NCI-H82 (cell line): Measurements from ENCODE around the gene FARS2.

Experiments
- DNase-seq: peaks from one replicate; lab custom pipeline; 2025; lab: John Stamatoyannopoulos, UW

The FARS2 gene

DNA sequence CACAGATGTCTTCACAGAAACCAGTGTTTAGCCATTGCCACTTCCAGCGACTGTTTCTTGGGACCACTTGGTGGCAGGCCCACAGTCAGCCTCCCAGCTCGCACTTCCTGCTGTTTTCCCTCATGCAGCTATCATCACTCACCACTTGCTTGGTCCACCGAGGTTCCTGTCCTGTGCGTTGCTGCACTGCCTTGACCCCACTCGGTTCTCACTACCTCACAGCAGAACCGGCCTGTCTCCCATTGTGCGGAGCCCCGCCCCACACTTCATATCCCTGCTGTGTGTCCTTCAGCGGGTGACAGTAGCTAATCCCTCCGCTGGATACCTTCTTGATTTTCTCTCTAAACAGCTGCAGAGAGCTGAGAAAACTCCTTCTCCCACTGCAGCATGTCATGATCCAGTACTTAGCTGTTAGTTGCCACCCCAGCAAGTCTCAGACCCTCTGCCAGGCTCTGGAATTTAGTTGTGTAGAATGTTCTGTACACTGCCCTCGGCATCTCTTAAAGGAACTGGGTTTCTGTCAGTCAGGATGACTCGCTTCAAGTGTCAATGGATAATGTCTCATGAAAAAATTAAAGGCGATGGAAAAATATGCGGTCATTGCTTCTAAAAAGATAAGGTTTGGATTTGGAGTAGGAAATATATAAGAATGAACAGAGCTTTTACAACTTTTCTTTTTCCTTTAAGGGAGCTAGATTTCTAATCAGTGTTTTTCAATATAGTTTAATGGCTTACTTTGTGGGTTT lies 208.0 kb downstream of the FARS2 start:
- DNase-seq: peak; percentile 78

DNA sequence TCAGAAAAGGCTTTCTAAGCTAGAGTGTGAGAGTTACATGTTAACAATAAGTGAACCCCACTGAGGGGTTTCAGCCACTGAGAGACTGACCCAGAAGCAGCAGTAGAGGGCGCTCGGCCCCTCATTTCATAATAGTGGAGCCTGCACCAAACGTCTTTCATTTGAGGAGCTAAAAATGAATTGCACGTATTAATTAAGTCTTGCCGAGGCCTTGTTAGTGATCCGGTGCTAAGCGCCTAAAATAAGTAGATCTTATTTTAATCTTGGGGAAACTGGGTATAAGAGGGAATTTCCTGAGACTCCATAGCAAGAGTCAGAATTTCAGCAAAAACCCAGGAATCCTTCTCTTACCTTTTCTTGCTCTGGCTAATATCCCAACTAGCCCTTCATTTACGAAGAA lies 209.7 kb downstream of the FARS2 start:
- peak; percentile 94 for DNase-seq

DNA sequence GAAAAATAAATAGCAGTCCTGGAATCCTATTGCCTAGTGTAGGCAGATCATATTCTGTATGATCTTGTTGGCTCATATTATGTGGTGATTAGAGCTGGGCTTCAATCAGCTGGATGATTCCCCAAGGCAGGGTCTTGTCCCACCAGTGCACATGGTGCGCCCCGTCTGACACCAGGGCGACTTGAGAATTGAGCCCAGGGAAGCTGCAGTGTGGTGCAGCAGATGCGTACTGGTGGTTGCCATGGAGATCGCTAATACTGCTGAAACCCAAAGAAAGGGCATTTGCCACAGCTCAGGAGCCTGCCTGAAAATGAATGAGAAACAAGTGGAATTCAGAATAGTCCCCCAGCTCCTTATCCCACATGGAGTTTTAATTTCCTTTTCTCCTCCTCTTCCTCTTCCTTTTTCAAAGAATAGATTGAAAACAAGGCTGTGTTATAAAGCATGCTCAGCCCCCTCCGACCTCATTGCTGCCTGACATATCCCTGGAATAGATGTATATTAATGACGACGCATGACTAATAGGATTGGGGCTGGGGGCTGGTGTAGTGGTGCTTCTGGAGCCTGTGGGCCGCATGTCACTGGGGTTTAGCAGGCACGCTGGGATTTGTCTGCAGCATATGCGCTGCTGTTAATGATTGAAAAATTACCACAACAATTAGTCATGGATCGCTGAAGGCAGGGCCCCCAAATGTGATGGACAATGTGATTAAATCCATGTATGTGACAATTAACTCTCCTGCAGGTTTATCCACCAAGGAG lies 210.5 kb downstream of the FARS2 start:
- peak; percentile 100 for DNase-seq

DNA sequence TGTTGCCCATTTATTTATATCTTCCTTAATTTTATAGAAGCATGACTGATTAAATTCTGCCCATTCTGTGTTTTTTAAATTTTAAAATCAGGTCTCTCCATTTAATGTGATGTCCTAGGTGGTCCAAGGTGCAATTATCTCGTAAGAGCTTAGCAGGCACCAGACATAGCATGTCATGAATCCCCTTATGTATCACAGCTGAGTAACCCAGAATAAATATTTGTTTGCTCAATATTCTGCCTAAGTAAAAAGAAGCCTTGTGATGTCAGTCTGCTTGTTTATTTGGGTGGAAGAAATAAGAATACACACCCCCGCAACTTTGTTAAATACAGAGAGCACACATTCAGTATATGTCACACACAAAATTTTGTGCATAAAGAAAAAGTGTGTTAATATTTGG lies 211.3 kb downstream of the FARS2 start:
- DNase-seq: peak; percentile 81

DNA sequence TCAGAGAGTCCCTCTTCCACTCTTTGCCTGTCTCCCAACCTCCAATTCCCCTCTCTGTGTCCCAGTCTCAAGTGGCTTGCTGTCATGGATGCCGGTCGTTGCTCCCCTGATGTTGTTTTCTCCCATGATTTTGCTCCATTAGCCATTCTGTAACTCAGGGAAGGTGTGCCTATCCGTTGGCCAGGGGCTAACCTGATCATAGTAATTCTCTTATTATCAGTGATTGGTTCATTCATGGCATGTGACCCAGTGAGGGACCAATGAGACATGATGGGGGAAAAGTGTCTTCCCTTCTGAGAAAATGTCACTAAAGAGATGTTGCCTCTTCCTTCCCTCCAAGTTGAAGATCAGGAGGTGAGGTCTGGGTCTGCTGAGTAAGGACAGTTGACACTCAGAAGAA lies 214.5 kb downstream of the FARS2 start:
- DNase-seq: no peak

DNA sequence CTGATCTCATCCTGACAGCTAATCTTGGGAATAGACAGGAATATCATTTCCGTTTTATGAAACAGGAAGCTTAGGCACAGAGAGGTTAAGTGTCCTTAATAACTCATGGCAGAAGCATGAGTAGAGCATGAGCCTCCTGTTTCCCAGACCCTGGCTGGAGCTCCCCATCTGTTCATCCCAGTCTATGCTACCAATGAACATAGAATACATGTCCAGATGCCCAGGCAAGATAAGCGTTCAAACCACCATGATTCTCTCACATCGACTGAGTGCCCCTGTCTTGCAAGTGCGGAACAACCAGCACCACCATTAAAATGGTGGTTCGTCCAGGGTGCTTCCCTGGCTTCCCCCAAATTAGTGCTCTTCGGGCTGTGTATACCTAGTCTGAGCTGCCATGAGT lies 217.1 kb downstream of the FARS2 start:
- DNase-seq: peak; percentile 65

DNA sequence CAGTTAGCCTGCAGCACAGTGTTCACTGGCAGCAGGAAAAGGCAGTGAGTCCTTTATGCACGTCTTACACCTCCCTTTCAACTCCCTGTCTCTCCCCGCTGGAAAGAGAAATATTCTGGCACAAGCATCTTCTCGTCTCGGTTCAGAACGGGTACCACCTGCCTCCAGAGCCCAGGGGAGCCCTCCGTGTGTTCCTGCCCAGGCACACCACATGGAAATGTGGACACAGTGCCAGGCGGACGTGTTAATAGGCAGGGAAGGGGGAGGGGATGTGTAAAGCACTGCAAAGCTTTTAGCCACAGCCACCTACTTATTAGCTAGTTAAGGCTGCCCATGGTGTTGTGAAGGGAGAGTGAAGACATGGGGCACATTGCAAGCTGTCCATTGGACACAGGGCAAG lies 219.7 kb downstream of the FARS2 start:
- DNase-seq: peak; percentile 63

DNA sequence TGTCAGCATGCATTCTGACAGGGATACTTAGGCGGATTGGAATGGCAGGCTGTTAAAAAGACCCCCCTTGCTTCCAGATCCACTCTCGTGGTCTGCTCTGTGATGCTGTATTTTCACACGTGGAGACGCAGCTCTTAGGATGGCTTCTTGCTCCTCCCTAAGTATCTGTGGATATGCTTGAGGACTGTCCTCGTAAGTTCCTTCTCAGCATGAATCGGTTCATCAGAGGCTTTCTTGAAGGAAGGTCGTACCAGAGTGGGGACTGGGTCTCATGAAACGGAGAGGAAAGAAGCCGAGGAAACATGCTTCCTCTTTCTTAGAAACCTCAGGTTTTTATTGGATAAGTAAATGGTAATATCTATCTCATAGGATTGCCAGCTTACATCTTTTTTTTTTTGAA lies 220.4 kb downstream of the FARS2 start:
- DNase-seq: no peak

DNA sequence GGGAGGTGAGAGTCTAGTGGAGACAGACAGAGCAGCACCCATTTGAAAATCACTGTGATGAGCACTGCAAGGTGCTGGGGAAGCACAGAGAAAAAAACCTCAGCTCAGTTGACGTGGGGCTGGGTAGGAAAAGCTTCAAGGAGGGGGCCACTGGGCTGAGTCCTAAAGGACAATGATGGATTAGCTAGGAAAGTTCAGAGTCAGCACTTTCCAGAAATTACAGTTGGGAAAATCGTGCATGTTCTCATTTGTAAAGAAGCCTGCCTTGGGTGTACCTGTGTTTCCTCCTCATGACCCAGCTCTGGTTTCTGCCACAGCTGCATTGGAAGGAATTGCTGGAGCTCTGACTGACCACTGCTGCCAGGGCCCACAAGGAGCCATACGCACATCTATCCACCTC lies 221.3 kb downstream of the FARS2 start:
- no peak for DNase-seq

DNA sequence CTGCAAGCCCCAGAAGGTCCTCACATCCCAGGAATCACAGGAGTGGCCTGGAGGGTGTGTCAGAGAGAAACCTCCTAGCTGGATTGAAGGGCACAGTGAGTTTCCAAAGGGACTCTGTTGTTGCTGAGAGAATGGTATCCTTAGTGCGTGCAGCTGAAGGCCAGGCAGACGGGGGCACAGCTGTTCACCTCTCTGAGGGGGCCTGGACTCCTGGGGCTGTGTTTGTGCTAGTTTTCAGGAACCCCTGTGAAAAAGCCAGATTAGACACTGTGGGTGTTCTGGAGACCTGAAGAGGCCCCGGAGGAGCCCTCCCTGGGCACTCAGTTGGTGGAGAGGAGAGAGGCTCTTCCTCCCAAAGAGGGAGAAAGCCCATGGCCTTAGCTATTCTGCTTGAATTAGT lies 223.4 kb downstream of the FARS2 start:
- no peak for DNase-seq

DNA sequence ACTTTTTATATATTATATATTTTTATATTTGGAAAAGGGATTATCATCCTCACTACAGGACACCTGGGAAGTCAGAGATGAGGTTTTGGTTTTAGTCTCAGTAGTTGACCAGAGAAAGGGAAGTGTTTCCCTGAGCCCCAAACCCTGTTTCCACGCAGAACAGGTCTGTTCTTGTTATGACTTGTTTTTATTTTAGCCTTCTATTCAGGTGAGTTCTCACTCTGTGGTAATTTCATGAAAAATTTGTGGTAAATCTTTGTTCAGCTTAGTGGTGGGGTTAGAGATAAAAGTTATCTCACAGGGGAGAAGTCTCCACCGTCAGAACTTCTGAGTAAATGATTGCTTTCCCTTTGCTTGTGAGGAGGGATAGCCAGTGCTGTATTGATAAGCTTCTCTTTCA lies 224.9 kb downstream of the FARS2 start:
- DNase-seq: no peak

DNA sequence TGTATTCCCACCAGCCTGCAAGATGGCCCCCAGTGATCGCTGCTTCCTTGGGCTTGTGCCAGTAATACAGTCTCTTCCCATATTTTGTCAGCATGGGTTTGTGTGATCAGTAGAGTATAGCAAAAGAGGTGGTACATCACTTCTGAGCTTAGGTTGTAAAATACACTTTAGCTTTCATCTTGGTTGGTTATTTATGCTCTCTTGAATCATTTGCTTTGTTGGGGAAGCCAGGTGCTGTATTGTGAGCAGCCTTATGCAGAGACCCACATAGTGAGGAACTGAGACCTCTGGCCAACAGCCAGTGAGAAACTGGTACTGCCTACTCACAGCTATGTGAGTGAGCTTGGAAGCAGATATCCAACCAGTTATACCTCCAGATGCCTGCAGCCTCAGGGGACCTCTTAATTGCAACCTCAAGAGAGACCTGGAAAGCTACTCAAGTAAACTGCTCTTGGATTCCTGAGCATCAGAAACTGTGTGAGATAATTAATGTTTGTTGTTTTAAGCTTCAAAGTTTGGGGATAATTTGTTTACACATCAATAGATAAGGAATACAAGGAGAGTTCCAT lies 229.3 kb downstream of the FARS2 start:
- DNase-seq: peak; percentile 32

DNA sequence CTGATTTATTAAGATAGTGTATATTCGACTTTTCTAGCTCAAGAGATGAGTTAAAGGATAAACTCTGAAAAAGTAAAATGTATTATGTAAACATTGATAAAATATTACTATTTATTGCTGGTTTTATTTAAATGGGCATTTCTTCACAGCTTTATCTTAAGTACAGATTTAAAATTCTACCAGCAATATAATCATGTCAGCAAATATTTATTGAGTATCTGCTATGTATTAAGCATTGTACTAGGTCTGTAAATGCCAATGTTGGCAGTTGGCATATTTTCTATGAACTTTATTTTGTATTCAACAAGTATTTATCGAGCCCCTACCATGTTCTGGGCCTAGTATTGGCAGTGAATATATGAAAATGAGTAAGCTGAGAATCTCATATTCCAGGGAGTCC lies 231.0 kb downstream of the FARS2 start:
- no peak for DNase-seq

DNA sequence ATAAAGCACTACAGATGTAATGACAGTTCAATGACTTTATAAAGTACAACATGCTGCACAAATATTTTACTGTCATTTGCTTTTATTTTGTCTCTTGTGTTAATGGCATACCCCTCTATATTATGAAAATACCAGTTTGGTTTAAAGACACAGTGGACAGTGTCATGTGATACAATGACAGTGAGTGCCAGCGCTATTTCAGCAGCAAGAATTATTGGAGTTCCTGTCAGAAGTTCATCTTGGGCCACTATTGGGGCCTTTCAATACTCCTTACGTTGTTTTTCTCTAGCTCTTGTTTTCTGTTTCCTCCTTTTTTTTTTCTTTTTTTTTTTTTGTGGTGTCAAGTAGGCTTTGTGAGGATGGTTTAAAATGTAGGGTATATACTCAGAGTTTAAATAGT lies 232.5 kb downstream of the FARS2 start:
- no peak for DNase-seq

DNA sequence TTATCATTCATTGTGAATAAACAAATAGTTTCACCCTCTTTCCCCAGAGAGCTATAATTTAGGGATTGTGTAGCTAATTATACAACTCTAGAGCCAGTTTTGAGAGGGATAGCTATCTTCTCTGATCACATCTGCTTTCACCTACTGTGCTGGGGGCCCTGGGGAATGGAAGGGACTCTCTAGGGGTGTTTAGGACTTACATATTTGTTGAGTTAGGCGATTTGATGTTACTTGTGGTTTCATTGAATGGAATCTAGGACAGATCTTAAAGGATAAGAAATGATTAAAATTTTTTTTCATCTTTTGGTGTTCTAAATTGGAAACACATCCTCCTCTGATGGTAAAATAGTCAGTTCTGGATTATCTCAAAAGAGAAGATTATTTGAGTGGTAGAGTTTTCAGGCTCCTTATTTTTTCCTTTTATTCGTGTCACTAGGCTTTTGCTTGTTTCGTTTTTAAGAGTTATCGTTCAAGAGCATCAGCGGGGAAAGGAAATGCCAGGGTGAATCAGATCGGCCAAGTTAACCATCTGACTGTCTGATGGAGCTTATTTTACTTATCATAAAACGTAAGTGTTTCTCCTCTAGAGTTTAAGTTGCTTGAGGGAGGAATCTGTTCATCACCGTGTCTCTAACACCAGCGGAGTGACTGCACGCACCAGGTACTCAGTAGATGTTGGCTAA lies 236.7 kb downstream of the FARS2 start:
- peak; percentile 72 for DNase-seq

DNA sequence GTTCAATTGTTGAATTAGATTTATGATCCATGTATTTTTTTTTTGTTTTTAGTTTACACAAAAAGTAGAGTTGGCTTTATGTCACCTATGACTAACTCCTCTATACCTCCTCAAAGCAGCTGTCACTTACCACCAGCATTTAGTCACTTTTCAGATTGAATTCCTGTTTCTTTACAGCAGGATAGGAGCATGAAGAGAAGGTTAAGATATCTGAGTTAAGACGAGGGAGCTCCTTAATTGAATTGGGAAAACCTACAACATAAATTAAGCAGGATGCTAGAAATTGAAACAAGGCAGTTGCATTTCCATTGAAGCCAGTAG lies 237.2 kb downstream of the FARS2 start:
- DNase-seq: no peak

DNA sequence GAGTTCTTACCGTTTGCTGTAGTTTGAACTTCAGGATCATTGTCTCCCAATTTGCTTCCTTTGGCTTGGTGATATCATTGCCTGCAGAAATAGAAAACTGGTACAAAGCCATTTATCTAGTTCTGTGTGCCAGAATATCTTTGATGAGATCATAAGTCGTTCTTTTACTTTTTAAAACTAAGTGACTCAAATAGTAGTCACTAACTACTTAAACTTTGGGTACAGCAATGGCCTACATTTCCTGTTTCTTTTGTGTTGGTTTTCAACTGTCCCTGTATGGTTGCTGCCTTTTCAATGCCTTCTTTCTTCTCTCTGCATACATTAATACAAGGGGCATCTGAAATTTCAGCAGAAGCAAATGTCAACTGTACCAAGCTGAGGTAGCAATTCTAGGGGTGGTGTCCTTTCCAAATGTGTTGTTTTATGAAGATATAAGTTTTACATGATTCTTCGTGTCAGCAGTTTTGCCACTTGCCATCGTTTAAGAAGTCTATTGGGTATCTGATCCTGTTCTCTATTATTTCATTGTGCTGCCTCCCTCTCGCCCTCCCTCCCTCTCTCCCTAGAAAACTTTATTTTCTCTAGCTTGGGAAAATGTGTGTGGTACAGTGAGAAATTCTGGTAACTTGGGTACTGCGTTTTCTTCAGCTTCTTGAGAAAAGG lies 238.5 kb downstream of the FARS2 start:
- DNase-seq: no peak

DNA sequence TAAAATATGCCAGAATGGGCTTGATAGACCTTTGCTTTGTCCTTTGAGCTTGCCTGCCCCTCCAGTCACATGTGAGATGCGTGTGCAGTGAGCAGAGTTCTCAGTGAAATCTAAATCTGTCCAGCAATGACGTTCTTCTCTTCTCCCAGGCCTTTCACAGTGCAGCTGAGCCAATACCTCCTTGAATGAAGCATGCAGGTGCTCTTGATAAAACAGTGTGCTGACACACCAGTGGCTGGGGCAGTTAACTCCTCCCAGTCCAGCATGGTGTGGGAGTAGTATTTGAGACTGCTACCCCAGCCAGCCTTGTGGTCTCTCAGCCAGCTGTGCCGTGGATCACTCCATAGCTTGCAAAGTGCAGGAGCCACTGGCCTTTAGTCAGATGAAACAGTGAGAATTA lies 240.5 kb downstream of the FARS2 start:
- DNase-seq: peak; percentile 14

DNA sequence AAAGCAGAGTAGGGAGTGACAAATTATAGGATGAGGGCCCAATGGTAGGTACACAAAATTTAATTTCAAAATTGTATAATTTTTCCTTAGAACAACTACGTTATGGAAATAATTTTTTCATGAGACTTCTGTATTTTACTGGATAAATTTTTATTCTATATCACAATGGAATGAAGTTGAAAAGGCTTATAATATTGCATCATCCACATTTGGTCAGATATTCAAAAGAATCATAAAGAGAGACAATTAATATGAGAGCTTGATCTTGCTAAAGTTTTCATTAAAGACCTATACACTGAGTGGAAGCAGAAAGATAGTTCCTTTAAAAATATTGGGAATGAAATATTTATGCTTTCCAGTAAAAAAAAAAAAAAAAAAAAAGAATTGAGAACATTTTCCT lies 242.8 kb downstream of the FARS2 start:
- no peak for DNase-seq

DNA sequence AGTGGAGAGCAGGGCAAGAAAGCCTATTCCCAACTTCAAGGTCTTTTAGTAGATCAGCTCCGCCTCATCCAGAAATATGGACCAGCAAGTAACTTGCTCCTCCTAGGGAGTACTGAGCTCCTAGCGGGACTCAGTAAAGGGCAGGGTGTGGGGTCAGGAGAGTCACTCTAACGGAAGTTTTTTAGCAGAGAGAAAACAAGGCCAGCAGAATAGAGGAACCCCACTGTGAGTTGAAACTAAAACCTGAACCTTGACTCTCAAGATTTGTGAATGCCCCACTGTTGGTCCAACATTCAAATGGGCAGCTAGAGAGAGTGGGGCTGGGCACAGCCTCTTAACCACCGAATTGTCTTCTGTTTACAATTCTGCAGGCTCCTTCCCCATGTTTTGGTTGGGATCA lies 244.8 kb downstream of the FARS2 start:
- no peak for DNase-seq

DNA sequence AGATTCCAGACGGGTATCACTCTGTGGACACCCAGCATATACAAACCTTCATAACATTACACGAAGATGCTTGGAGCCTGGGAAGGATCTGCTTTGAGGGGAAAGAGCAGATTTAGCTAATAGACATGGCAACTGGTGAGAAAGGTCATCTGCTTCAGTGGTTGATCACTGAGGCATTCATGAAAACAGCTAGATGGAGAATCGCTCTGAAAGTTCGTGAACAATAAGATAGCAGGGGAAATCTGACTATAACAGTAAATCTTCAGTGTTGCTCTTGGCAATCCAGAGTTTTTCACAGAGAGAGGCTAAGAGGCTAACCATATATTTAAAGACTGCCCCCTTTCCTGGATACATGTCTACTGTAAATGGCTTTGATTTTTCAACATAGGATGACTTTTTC lies 245.3 kb downstream of the FARS2 start:
- DNase-seq: no peak

DNA sequence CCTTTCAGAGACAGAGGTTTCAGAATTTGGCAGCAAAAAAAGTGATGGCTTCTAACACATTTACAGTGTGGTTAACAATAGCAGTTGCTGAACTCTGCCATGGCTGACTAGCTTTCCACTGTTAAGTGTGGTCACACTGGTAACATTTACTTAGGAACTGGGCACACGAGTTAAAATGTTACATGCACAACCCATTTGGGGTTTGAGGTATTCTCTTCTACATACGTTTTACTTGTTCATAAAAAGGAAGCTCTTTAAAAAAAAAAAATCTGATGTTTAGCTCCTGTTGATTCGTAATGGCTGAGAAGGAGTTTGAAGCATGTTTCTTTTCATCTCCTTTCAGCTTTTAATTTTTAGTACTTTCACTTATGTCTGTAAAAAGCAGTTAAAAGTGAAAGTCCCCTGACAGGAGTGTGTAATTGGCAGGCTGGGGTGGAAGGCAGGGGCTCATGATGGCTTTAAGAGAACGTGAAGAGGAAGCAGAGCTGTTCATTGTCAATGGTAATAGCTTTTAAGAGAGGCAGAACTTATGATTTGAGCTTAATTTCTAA lies 245.9 kb downstream of the FARS2 start:
- DNase-seq: no peak
